GM21390 (cell line): ENCODE results near the gene LGR6.
"Not testable (repeated sequence)": the region's sequence is repeated elsewhere in the genome, so short reads cannot be mapped to it uniquely, and the experiment has no call there.

Experiments
- ATAC-seq: cut with Tn5 transposase; IDR thresholded peaks from one replicate; pipeline ENCODE4 v1.9.1; 2021; ENCODE audit not compliant: unreplicated experiment

The LGR6 gene

DNA sequence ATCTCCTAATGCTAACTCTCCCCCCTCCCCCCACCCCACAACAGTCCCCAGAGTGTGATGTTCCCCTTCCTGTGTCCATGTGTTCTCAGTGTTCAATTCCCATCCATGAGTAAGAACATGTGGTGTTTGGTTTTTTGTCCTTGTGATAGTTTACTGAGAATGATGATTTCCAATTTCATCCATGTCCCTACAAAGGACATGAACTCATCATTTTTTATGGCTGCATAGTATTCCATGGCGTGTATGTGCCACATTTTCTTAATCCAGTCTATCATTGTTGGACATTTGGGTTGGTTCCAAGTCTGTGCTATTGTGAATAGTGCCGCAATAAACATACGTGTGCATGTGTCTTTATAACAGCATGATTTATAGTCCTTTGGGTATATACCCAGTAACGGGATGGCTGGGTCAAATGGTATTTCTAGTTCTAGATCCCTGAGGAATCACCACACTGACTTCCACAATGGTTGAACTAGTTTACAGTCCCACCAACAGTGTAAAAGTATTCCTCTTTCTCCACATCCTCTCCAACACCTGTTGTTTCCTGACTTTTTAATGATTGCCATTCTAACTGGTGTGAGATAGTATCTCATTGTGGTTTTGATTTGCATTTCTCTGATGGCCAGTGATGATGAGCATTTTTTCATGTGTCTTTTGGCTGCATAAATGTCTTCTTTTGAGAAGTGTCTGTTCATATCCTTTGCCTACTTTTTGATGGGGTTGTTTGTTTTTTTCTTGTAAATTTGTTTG, 67.8 kb downstream of the LGR6 start:
- ATAC-seq, result not testable (repeated sequence)

DNA sequence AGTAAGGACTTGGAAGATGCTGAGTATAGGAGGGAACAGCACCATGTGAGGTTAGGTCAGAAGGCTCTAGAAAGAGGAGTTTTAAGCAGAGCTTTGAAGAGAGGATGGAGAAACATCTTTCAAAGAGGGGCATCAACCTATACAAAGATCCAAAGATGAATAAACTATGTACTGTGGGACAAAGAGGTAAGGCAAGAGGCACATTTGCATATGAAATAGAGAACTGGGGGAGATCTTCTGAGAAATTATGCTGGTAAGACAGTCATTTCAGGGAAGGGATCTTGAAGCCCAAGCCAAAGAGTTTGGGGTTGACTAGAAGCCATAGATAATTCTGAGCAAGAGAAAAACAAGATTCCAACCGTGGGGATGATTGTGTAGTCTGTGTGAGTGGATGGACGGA, 70.0 kb downstream of the LGR6 start:
- no peak for ATAC-seq

DNA sequence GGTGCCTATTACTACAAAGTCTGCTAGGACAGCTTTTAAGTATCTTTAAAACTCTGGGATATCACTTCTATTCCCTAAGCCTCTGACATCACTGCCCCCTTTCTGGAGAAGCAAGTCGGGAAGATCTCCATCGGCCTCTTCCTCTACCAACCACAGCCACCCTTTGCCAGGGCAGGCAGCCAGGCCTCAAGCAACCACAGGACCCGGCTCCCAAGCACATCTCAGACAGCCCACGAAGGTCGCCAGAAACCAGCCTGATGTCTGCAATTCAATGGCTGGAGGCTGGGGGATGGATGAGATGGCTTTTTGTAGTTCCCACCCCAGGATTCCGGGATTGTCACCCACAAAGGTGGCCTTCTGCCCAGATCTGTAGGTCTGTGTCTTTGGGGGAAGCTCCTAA, 70.7 kb downstream of the LGR6 start:
- ATAC-seq, result no peak

DNA sequence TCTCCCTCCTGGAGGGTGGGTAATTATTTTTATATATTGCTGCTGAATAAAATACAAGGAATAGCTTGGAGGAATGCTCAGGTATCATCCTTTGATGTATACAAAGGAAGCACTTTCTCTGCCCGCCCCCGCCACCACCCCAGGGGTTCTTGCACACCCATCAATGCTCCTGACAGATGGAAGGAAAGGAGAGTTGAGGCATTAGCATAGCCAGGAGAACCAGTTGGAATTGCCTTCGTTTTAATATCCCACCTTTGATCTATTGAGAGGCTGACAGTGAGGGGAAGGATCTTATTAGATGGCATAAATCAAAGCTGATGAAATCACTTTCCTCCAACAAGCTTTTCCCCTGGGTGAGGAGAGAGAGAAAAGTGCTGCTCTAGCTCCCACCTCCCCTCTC, 71.1 kb downstream of the LGR6 start:
- no peak for ATAC-seq

DNA sequence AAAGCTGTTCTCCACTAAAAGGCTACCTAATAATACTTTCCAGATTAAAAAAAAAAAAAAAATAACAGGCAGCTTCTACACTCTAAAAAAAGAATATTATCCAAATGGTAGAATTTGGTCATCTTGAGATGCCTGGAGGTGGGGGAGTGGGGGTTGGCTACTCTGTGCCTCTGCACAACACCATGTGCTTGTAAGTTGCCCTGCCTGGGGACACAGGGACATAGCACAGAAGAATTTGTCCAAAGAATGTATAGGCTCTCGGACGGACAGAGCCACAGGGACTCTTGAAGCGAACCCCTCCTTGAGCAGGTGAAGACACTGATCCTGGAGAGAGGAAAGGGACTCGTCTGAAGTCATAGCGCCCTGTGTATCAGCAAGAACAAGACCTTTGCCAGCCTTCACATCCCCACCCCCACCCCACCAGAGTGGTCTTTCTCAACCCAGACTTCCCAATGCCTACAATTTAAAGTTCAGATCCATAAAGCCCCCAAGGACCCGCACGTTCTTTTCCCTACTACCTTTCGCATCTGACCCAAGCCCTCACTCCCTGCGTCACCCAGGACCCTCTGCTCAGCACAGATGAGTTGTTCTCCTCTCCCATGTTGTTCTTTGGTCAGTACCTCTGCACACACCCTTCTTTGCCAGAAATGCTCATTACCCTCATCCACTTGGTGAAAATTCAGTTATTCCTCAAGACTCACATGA, 72.6 kb downstream of the LGR6 start:
- ATAC-seq, result no peak

DNA sequence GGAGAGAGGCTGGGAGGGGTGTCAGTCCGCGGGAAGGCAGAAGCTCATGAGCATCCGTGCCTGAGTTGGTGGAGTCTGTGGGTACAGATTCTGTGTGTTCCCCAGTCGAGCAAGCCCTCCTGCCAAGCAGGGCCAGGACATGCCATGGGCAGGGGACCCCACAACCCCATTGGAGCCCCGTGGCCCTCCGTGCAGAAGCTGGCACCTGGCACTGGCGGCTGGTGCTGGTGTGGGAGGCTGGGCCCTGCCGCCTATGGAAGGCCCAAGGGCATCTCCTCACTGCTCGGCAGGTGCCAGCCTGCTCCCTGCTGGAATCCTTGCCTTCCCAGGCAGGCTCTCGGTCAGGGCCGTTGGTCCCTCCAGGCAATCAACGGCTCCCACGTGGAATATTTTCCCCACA, 74.4 kb downstream of the LGR6 start:
- ATAC-seq, result no peak

DNA sequence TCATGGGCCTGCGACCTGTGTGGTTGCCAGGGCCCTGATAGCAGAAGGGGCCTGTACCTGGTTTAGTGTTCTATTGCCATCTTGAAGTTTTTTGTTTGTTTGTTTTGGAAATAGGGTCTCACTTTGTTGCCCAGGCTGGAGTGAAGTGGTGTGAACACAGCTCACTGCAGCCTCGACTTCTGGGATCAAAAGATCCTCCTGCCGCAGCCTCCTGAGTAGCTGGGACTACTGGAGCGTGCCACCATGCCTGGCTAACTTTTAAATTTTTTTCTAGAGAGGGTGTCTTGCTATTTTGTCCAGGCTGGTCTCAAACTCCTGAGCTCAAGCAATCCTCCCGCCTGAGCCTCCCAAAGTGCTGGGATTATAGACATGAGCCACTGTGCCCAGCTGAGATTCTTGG, 75.2 kb downstream of the LGR6 start:
- no peak for ATAC-seq

DNA sequence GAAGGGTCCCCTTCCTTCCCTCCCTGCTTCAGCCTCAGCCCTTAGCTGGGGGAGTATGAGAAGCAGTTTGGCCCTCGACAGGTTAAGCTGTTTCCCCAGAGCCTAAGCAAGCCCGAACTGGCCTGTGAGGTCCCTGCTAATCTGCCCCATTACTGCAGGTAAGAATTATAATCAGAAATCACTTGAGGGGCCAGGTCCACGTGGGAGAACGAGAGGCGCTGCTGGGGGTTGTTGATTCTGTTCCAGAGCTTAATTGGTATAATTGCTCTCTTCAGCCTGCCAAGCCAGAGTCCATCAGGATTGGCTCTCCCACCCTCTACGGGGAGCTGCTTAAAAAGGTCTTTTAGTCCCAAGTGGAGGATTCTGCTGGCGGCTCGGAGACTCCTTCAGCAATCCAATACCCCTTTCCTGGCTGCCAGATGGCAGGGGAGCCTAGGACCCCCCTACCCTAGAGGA, 77.3 kb downstream of the LGR6 start:
- no peak for ATAC-seq

DNA sequence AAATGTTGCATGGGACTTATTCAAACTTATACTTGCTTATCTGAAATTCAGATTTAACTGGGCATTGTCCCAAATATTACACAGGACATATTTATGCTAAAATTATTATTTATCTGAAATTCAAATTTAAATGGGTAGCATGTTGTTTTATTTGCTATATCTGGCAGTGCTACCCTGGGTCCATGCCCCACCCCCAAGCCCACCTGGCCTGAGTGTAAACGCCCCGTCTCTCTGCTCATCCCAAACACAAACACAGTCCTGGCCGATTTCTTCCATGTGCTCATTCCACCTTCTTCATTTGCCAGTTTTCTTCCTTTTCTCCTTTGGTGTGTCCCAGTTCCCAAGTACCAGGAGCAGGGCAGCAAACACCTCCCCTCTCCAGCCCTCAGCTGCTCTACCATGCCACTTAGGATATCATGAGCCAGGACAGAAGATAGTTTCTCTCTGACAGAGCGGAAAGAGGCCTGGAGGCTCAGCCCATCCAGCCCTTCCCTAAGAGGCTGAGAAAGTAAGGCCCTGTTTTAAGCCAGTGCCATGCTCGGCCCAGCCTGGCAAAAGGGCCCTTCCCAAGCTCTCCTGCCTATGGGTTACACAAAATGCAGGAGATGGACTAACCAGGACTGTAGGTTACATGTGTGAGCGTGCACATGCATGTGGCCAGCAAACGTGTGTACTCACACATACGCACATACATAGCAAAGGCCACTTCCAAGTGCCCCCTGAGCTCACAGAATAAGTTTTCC, 78.7 kb downstream of the LGR6 start:
- ATAC-seq, result no peak

DNA sequence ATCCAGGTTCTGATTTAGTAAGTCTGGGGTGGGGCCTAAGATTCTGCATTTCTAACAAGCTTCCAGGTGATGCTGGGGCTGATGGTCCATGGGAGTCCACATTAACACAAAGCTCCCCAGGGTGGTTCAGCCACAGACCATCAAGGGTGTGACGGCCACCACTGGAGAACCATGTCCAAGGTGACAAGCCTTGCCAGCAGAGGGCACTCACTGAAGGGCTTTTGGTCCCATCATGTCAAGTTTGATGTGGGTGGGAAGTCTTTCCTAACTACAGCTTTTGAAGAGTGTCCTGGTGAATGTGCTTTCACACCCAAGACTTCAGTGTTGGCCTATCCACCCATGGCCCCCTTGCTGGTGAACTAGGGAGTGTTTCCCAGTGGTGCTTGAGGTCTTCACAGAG, 81.0 kb downstream of the LGR6 start:
- ATAC-seq, result no peak

DNA sequence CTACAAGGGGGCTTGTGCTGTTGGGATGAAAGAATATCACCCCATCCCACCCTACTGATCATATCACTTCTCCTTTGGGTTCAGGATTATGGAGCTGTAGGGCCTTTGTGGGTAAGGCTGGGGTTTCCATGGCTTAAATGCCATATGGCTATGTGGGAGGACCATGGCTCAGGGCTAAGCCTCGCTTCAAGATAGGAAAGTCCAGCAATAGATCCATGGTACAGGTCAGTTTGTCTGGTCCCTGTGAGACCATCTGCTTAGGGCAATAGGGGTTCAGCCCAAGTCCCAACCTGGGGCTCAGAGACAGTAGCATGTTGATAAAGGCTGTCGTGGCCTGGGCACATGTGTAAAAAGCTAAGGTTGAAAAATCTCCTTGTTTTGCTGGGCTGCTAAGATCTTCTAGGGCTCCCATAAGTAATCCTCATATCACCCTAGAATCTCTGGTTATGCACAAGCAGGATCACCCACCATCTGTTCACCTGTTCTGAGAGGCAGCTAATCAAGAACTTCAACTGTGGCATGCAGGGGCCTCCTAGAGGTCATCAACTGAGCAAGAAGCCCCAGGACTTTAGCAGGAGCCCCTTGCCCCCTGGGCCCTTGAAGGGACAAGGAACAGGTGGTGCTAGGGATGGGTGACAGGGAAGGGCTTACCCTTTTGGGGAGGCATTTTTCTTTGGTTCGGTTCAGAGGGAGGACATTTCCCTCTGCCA, 81.6 kb downstream of the LGR6 start:
- no peak for ATAC-seq

DNA sequence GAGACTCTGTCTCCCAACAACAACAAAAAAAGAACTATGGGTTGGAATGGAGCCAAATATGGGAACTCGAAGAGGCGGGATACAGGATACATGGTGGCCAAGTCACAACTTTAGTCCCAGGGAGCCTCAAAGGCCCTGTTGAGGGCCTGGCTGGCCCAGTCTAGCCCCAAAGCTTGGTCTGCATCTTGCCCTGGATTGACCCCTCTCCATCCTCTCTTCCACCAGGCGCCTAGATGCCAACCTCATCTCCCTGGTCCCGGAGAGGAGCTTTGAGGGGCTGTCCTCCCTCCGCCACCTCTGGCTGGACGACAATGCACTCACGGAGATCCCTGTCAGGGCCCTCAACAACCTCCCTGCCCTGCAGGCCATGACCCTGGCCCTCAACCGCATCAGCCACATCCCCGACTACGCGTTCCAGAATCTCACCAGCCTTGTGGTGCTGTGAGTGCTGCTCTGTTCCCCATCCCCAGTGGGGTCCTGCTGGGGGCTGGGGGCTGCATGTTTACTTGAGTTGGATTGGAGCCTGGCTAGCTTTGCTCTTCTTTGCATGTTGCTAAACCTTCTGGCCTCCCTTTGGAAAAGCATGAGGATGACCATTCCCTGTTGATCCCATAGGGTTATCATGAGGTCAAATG, 82.6 kb downstream of the LGR6 start:
- no peak for ATAC-seq

DNA sequence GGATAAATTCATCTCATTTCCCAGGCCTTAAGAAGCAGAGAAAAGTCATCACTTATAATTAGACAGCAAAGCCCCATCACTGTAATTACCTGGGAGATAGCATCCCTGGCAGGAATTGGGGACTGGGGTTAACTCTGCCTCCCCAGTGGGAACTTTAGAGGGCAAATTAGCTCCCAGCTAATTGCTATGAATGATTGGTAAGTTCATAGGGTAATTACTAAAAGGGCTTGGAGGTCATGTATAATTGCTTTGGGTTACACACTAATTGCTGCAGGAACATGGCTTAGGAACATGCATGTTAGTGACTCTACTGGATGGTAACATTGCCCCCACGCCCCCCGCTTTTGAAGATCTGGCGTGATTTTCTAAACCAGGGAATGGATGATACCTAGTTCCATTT, 83.3 kb downstream of the LGR6 start:
- ATAC-seq, result no peak

DNA sequence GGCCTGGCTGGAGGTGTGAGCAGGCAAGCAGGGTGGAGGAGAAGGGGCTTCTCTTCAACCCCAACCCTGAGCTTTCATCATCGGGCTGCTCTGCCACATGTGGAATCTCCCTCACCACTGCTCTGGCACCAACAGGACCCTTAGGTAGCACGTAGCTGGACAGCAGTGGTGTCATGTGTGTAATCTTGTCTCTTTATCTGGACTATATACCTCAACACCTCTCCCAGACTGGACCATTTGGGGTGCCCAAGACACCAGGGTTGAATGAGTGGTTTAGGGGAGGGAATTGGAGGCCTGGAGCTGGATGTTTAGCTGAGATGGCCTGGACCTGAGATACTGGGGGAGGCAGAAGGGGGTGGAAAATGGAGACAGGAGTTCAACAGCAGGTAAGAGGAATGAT, 85.2 kb downstream of the LGR6 start:
- ATAC-seq, result no peak

DNA sequence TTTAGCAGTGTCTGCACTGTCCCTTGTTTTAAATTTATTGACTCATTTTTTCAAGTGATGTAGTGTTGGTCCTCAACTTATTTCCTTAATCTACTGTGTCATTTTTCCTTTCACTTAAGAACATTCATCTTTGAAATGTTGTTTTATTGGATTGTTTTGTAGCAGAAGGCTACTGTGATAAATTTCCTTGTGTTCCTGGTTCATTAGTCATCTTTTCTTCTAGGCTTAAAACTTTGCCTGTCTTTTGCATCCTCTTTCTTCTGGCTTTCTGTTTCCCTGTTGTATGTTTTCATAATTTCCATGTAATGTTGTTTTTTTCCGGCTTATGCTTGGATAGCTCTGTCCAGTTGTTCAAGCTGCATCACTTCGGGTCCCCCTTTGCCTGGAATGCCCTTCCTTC, 86.2 kb downstream of the LGR6 start:
- ATAC-seq, result no peak

DNA sequence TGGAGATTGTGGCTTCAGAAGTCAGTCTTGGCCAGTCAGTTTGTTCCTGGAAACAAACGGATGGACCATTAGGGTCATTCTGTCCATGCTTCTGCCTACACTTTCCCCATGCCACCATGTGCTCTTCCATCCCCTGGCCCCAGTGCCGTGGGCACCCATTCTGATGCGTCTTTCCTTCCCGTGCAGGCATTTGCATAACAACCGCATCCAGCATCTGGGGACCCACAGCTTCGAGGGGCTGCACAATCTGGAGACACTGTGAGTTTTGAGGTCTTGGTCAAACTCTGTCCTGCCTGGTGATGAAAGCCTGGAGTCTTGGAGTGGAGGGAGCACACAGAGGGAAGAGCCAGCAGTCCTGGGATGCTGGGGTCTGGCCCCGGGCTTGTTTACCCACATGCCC, 87.0 kb downstream of the LGR6 start:
- ATAC-seq, result no peak

DNA sequence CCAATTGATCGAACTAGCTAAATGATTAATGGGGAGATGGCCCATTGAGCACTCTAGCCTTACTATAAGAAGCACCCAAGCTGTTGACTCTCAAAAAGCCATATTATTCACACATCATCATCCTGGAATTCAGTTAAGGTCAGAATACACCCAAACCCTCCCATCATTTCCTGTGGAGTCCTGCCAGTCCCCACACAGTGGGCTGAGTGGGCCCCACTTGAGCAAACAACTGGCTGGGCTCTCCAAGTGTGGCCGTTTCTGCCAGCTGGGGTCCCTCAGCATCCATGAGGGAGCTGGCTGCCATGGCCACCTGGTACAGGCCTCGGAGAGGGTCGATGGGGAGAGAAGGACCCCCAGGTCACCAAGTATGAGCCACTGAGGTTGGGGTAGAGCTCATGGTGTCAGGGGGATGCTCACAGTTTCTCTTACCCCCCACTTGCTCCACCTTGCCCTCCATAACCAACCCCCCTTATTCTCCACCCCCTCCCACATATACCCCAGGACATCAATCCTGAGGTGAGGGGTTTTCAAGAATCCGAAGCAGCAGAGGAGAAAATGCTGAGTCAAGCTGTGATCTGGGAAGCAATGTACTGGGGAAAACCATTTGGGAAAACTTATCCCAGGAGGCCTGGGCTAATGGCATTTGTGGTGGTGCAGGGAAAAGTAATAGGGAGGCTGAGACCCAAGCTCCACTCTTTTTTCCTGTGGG, 87.9 kb downstream of the LGR6 start:
- ATAC-seq, result no peak

DNA sequence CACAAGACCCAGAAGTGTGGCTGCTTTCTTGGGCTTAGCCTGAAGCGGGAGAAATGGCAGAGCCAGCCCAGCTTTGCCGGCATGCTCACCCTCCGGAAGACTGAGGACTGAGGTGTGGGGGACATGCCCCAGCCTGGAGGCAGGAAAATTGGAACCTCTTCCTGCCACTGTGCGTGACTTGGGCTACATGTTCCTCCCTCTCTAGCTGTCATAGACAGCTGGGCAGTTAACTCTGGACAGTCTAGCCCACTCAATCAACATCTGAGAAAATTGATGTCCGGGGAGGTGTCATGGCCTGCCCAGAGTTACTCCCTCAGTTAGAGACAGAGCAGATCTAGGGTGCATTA, 88.4 kb downstream of the LGR6 start:
- no peak for ATAC-seq

DNA sequence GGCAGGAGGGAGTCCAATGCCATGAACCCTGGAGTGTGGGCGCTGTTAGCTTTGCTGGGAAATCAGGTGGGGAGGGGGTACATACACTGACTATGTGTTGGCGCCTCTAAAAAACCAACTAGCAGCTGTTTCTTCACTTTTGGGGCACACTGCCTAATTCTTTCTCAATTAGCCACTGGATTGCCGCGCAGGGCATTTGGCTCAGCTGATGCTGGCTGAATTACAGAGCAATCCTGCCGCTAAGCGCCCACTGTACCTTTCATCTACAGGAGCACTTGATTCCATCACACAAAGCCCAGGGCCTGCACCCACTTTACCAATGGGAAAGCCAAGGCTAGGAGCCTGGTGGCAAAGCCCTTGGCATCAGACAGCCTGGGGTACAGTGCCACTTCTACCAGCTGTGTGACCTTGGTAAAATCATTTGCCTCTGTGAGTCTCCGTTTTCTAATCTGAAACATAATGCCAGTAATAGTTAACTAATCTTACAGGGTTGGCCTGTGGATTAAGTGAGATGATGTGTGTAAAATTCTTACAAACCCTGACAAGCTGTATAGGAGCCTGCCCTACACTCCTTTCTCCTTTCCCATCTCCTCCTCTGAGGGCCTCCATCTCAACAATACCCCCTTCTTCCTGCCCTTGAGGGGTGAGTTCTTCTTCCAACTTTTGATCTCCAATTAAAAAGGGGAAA, 89.1 kb downstream of the LGR6 start:
- no peak for ATAC-seq

DNA sequence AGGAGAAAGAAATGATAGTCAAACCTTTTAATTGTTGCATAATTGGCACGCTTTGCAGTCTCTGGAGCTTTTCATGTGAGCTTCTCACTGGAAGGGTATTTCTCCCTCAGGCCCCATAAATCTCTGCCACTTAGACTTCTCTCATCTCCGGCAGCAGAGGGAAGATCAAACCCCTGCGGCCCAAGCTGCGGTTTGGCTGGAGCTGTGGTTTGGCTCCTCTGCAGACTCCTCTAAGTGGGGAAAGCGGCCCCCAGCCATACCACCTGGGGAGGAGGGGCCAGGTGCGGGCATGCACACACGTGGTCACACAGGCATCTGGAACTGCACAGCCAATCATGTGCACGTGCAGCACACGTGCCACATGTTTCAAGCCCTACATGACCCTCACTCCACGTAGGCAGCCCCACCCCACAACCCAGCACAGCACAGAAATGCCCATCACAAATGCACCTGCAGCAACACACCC, 89.8 kb downstream of the LGR6 start:
- ATAC-seq, result no peak
